Measurements from ENCODE around the gene SOX8.

SOX8 gene

DNA sequence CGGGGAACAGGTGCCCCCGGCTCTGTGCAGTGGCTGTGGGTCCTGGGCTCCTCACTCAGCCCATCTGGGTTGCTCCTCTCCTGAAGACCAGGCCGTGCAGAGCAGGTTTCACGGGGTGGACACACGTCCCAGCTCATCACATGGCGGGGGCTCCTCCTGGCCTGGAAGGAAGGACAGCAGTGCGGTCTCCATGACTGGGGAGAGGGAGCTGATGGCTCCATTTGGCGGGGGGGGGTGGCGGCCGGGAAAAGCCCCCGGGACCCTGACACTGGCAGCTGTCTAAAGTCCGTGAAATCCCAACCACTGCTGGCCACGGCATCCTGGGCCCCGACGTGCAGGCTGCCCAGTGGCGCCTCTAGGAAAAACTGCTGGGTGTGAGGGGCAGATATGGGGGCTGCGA, 19.0 kb downstream of the SOX8 start:
- no peak overlapping the region for H3K4me3 ChIP-seq (ENCODE audit: low read depth, low read length)
- no peak for TF ChIP-seq CTCF (IDR thresholded peaks at IDR 0.05; ENCODE audit: low read depth, low read length)

- TF ChIP-seq CTCF (IDR thresholded peaks at IDR 0.05; ENCODE audit: low read depth, low read length), result no peak
- no peak overlapping the region for H3K4me3 ChIP-seq (ENCODE audit: low read depth, low read length)
These were observed 19.5 kb downstream of the SOX8 start for GRCh38 chr16:1001096-1001495.

- TF ChIP-seq CTCF (IDR thresholded peaks at IDR 0.05; ENCODE audit: low read depth, low read length), result no peak
- no peak overlapping the region for H3K4me3 ChIP-seq (ENCODE audit: low read depth, low read length)
These were observed 21.0 kb downstream of the SOX8 start for GRCh38 chr16:1002399-1003166.

DNA sequence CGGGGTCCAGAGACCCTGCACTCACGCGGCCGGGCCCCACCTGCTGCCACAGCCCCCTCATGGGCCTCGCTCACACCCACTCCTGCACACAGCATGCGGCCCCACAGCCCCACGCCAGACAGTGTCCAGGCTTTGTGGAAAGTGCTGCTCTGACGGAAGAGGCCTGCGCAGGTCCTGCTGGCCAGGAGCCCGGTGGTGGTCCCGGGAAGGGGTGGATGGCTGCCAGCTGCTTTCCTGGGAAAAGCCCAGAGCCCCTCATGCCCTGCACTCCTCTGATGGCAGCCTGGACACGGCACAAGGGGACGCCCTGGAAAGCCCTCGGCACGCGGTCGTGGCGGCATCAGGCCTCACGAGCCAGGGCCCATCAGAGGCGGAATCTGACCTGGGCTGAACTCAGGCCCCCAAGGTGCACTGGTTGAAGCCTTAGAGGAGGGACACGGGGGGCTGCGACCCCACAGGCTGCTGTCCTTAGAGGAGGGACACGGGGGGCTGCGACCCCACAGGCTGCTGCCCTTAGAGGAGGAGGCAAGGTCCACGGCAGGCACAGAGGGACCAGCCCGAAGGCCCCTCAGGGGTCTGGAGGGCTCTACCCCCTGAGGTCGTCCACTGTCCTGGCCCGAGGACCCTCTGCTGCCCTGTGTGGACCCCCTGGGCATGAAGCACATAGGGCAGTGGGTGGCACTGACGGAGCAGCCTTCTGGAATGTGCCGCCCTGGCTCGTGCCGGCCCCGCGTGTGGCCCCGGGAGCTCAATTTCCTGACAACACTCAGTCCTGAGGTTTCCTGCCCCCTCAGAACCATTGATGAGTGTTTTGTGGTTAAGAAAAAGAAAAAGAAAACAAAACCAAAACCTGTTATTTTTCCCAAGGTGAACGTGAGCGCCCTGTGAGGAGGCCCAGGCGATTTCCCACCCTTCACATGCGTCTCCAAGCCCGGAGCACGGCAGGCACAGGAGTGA, 22.1 kb downstream of the SOX8 start:
- TF ChIP-seq CTCF (IDR thresholded peaks at IDR 0.05; ENCODE audit: low read depth, low read length), result no peak
- H3K4me3 ChIP-seq (ENCODE audit: low read depth, low read length), result no peak overlapping the region

GRCh38 chr16:1005286-1005685, 23.7 kb downstream of the SOX8 start:
- no peak for TF ChIP-seq CTCF (IDR thresholded peaks at IDR 0.05; ENCODE audit: low read depth, low read length)
- no peak overlapping the region for H3K4me3 ChIP-seq (ENCODE audit: low read depth, low read length)

DNA sequence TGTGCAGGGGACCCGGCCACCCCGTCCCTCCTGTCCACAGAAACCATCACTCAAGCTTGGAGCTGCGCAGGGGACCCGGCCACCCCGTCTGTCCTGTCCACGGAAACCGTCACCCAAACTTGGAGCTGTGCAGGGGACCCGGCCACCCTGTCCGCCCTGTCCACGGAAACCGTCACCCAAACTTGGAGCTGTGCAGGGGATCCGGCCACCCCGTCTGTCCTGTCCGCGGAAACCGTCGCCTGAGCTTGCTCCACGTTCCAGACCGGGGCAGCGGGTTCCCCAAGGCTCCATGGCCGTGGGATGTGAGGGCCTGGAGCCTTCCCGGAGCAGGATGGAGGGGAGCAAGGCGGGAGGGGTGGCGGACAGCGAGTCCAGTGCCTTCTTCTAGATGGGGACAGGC, 25.2 kb downstream of the SOX8 start:
- H3K4me3 ChIP-seq (ENCODE audit: low read depth, low read length), result no peak overlapping the region
- no peak for TF ChIP-seq CTCF (IDR thresholded peaks at IDR 0.05; ENCODE audit: low read depth, low read length)

All from WI38 (cell line).